ENCODE results near the gene SLC1A2. TPM values are rescaled to one million over a fixed set of nuclear protein-coding genes. Genes with fewer than 3 reads are reported as not detected.
A peak's percentile ranks its signal among the peaks of the same experiment; 100 is the strongest.

Gene SLC1A2
- total RNA-seq, 1 experiment from 2014 or later = 0.50 TPM

- Histone ChIP-seq H2AK5ac (ENCODE audit: insufficient read length, low read length) (no peak overlapping the region), H3K4me1 (ENCODE audit: insufficient read depth, low read length) (no peaks in the 10 kb centered on the region), H4K91ac (ENCODE audit: insufficient read length, low read depth, low read length) (peak overlapping the region; percentile 69), H3K79me1 (ENCODE audit: insufficient read depth, low read depth, low read length, poor library complexity, severe bottlenecking) (no peaks in the 10 kb centered on the region), H3K23ac (ENCODE audit: insufficient read length, low read depth, low read length) (no peak overlapping the region), H3K56ac (ENCODE audit: insufficient read length, low read depth, low read length) (no peak overlapping the region), H3K14ac (ENCODE audit: insufficient read depth, low read length) (no peak overlapping the region), H4K20me1 (ENCODE audit: control insufficient read depth, insufficient read depth, insufficient read length) (no peaks in the 10 kb centered on the region), H2BK20ac (ENCODE audit: low read depth, low read length, poor library complexity, severe bottlenecking) (no peak overlapping the region), H3K27ac (ENCODE audit: insufficient read length, low read depth, low read length) (no peak overlapping the region), H2BK15ac (ENCODE audit: low read depth, low read length) (no peak overlapping the region), H2BK120ac (ENCODE audit: low read depth, low read length, poor library complexity, severe bottlenecking) (no peak overlapping the region), H3K9me3 (ENCODE audit: control insufficient read depth, low read depth, low read length) (no peaks in the 10 kb centered on the region), H3K27me3 (ENCODE audit: insufficient read depth, low read length) (no peaks in the 10 kb centered on the region), H4K8ac (replicated peaks; ENCODE audit: insufficient read length, low read depth, low read length) (no peak overlapping the region), H2BK5ac (ENCODE audit: insufficient read length, low read length) (no peak overlapping the region), H2AFZ (ENCODE audit: low read length) (no peak overlapping the region), H3K18ac (ENCODE audit: insufficient read length, low read depth, low read length) (no peak overlapping the region), H3K4me2 (ENCODE audit: insufficient read depth, insufficient read length, low read length) (no peak overlapping the region), H3K9ac (ENCODE audit: extremely low read depth, insufficient read length, low read length) (no peak overlapping the region), H3T11ph (ENCODE audit: low read length) (no peak overlapping the region), H3K4ac (ENCODE audit: low read depth, low read length) (no peak overlapping the region), H4K5ac (ENCODE audit: insufficient read length, low read depth, low read length) (no peak overlapping the region), H3K79me2 (ENCODE audit: insufficient read depth, low read length) (no peaks in the 10 kb centered on the region), H3K23me2 (ENCODE audit: insufficient read length, low read depth, low read length, poor library complexity, severe bottlenecking) (no peaks in the 10 kb centered on the region), H2BK12ac (ENCODE audit: insufficient read length, low read depth, low read length) (no peak overlapping the region)
- Mint-ChIP-seq H3K27ac (no peak overlapping the region), H3K4me3 (no peak overlapping the region), H3K4me1 (peaks cover 0 to 5% of the 10 kb centered on the region in 2 experiments; a peak in 2 of 4 replicates), H3K27me3 (ENCODE audit: low read depth) (peaks cover 16% of the 10 kb centered on the region), H3K9me3 (no peaks in the 10 kb centered on the region), H3K36me3 (ENCODE audit: insufficient read depth in 1 of 3, low read depth in 3 of 3) (no peaks in the 10 kb centered on the region)
- WGBS (ENCODE audit: extremely low coverage, insufficient read length, low lambda C conversion rate) = no CpG with 5 or more reads among the region's 13 CpGs
- DNase-seq = no peak
- no peak for TF ChIP-seq CTCF (conservative IDR thresholded peaks at IDR 0.05)
These were observed 28.3 kb downstream of the SLC1A2 start for GRCh38 chr11:35390737-35391682.

Measured in H9 (cell line).